Hepatocyte (in vitro differentiated cells): ENCODE data around the gene TK1. TPM values are rescaled to one million over a fixed set of nuclear protein-coding genes. Genes with fewer than 3 reads are reported as not detected.

Experiments
- DNase-seq: peaks from one replicate; pipeline ENCODE4 v3.0.0-alpha.2; 2016; ENCODE audit warnings: low spot score
- H2AFZ ChIP-seq: fragments of 200-600 bp; sonication (generic); 2 replicates; pipeline ENCODE4 v1.6.0; 2016; ENCODE audit warnings: antibody characterized with exemption, mild to moderate bottlenecking
- H3K27ac ChIP-seq: fragments of 200-600 bp; sonication (generic); 2 replicates; pipeline ENCODE4 v1.5.1; 2016; ENCODE audit warnings: mild to moderate bottlenecking
- H3K27me3 ChIP-seq: fragments of 200-600 bp; sonication (generic); 2 replicates; pipeline ENCODE4 v1.6.1; 2016
- H3K36me3 ChIP-seq: fragments of 200-600 bp; sonication (generic); replicated peaks from 2 replicates; pipeline ENCODE4 v1.5.1; 2016; ENCODE audit warnings: low read depth; ENCODE audit not compliant: insufficient read depth
- H3K4me1 ChIP-seq: fragments of 200-600 bp; sonication (generic); 2 replicates; pipeline ENCODE4 v1.5.1; 2016; ENCODE audit warnings: mild to moderate bottlenecking, moderate library complexity; ENCODE audit not compliant: insufficient read depth
- H3K4me2 ChIP-seq: fragments of 200-600 bp; sonication (generic); 2 replicates; pipeline ENCODE4 v1.6.0; 2016
- H3K4me3 ChIP-seq: fragments of 200-600 bp; sonication (generic); 2 replicates; pipeline ENCODE4 v1.5.1; 2016; ENCODE audit warnings: mild to moderate bottlenecking
- H3K79me2 ChIP-seq: fragments of 200-600 bp; sonication (generic); 2 replicates; pipeline ENCODE4 v1.6.0; 2017; ENCODE audit warnings: mild to moderate bottlenecking
- H3K9me2 ChIP-seq: fragments of 200-600 bp; sonication (generic); replicated peaks from 2 replicates; pipeline ENCODE4 v1.6.0; 2017; ENCODE audit warnings: mild to moderate bottlenecking; ENCODE audit not compliant: insufficient read depth
- H3K9me3 ChIP-seq: fragments of 200-600 bp; sonication (generic); 2 replicates; pipeline ENCODE4 v1.5.1; 2016; ENCODE audit warnings: low read depth, mild to moderate bottlenecking
- H4K20me1 ChIP-seq: fragments of 200-600 bp; sonication (generic); 2 replicates; pipeline ENCODE4 v1.6.0; 2016; ENCODE audit warnings: mild to moderate bottlenecking; ENCODE audit not compliant: insufficient read depth, poor library complexity, severe bottlenecking
- CTCF ChIP-seq: fragments of 200-600 bp; sonication (generic); IDR thresholded peaks from 2 replicates; pipeline ENCODE4 v1.5.1; 2016; ENCODE audit warnings: antibody characterized with exemption, mild to moderate bottlenecking; ENCODE audit not compliant: poor library complexity
- EZH2 ChIP-seq: fragments of 200-600 bp; sonication (generic); IDR thresholded peaks from 2 replicates; pipeline ENCODE4 v1.6.1; 2016; ENCODE audit warnings: antibody characterized with exemption, mild to moderate bottlenecking, borderline replicate concordance
- EZH2phosphoT487 ChIP-seq: fragments of 200-600 bp; sonication (generic); IDR thresholded peaks from one replicate; pipeline ENCODE4 v1.6.1; 2018; ENCODE audit warnings: antibody characterized with exemption, mild to moderate bottlenecking, low read depth, moderate library complexity; ENCODE audit not compliant: unreplicated experiment, severe bottlenecking
- WGBS: methylation state at CpG from one replicate; pipeline ENCODE4 v1.1.6; 2016; ENCODE audit warnings: low lambda C conversion rate; ENCODE audit errors: missing lambda C conversion rate; 5-methylcytosine and 5-hydroxymethylcytosine counted together
- polyA plus RNA-seq: library from polyadenylated mRNA; unstranded; fragments of >200 nt; fragmentation: Nextera tagmentation; extraction: Ambion mirVana; gene quantifications from 2 replicates; pipeline ENCODE4 v1.2.1, GENCODE V29; 2016
- total RNA-seq: library from RNA; depleted of rRNA; stranded (reverse); fragments of >200 nt; gene quantifications from 2 replicates; pipeline ENCODE4 v1.2.3, GENCODE V29; 2014

TK1 gene
- total and polyA plus RNA-seq, 2 experiments from 2014 or later: 8.3 to 29.9 TPM

GRCh38 chr17:78134899-78135385 is 51.9 kb downstream of the TK1 start:
- Histone ChIP-seq H3K4me2 (no peak overlapping the region), H3K4me3 (no peak overlapping the region), H3K9me2 (no peaks in the 10 kb centered on the region), H3K36me3 (no peaks in the 10 kb centered on the region), H3K4me1 (peaks cover 12% of the 10 kb centered on the region), H4K20me1 (no peaks in the 10 kb centered on the region), H2AFZ (no peak overlapping the region), H3K27me3 (peaks cover 11% of the 10 kb centered on the region), H3K27ac (no peak overlapping the region), H3K79me2 (no peaks in the 10 kb centered on the region), H3K9me3 (no peaks in the 10 kb centered on the region)
- no peak for DNase-seq
- WGBS: 85% methylated on average over 9 of the region's 9 CpGs
- TF ChIP-seq EZH2 (no peak), EZH2phosphoT487 (no peak), CTCF (no peak)

- Histone ChIP-seq H2AFZ (no peak overlapping the region), H3K36me3 (no peaks in the 10 kb centered on the region), H3K9me3 (no peaks in the 10 kb centered on the region), H3K9me2 (no peaks in the 10 kb centered on the region), H3K27ac (no peak overlapping the region), H3K4me3 (no peak overlapping the region), H4K20me1 (no peaks in the 10 kb centered on the region), H3K4me2 (no peak overlapping the region), H3K4me1 (peaks cover 12% of the 10 kb centered on the region), H3K79me2 (no peaks in the 10 kb centered on the region), H3K27me3 (peaks cover 11% of the 10 kb centered on the region)
- TF ChIP-seq CTCF: peak; percentile 45
- no peak for TF ChIP-seq EZH2phosphoT487
- WGBS: 64% methylated on average over 36 of the region's 39 CpGs
- DNase-seq: peak; percentile 57
Observed at GRCh38 chr17:78133971-78134898, 52.6 kb downstream of the TK1 start.

- Histone ChIP-seq H3K9me3 (no peaks in the 10 kb centered on the region), H3K4me1 (peaks cover 12% of the 10 kb centered on the region), H3K79me2 (no peaks in the 10 kb centered on the region), H3K27ac (no peak overlapping the region), H3K36me3 (no peaks in the 10 kb centered on the region), H3K9me2 (no peaks in the 10 kb centered on the region), H3K4me2 (no peak overlapping the region), H3K4me3 (no peak overlapping the region), H4K20me1 (no peaks in the 10 kb centered on the region), H3K27me3 (peaks cover 11% of the 10 kb centered on the region), H2AFZ (no peak overlapping the region)
- 95% methylated on average over 29 of the region's 30 CpGs for WGBS
- no peak for DNase-seq
- TF ChIP-seq CTCF: no peak
- TF ChIP-seq EZH2: no peak
- TF ChIP-seq EZH2phosphoT487: no peak
Observed at GRCh38 chr17:78133179-78133951, 53.5 kb downstream of the TK1 start.
